IPS-20b (cell line): ENCODE data around the gene KCNJ5.

Experiments used
- H3K27ac ChIP-seq: one replicate; pipeline ENCODE4 v1.5.1; 2013; ENCODE audit warnings: low read length
- H3K27me3 ChIP-seq: 2 replicates; pipeline ENCODE4 v1.6.1; 2013; ENCODE audit warnings: mild to moderate bottlenecking, low read length, inconsistent platforms; ENCODE audit not compliant: insufficient read depth
- H3K36me3 ChIP-seq: 2 replicates; pipeline ENCODE4 v1.6.1; 2013; ENCODE audit warnings: low read depth, mild to moderate bottlenecking, inconsistent platforms, low read length, moderate library complexity; ENCODE audit not compliant: insufficient read depth
- H3K4me1 ChIP-seq: 2 replicates; pipeline ENCODE4 v1.6.1; 2013; ENCODE audit warnings: mild to moderate bottlenecking, control low read depth, inconsistent platforms, low read length, moderate library complexity; ENCODE audit not compliant: insufficient read depth
- H3K4me3 ChIP-seq: 2 replicates; pipeline ENCODE4 v1.5.1; 2013; ENCODE audit warnings: mild to moderate bottlenecking, low read length, inconsistent platforms
- H3K9ac ChIP-seq: 2 replicates; pipeline ENCODE4 v1.6.1; 2013; ENCODE audit warnings: low read depth, mild to moderate bottlenecking, inconsistent platforms, low read length, moderate library complexity
- H3K9me3 ChIP-seq: 2 replicates; pipeline ENCODE4 v1.6.1; 2013; ENCODE audit warnings: mild to moderate bottlenecking, low read depth, low read length, inconsistent platforms; ENCODE audit not compliant: insufficient read depth

Gene KCNJ5

DNA sequence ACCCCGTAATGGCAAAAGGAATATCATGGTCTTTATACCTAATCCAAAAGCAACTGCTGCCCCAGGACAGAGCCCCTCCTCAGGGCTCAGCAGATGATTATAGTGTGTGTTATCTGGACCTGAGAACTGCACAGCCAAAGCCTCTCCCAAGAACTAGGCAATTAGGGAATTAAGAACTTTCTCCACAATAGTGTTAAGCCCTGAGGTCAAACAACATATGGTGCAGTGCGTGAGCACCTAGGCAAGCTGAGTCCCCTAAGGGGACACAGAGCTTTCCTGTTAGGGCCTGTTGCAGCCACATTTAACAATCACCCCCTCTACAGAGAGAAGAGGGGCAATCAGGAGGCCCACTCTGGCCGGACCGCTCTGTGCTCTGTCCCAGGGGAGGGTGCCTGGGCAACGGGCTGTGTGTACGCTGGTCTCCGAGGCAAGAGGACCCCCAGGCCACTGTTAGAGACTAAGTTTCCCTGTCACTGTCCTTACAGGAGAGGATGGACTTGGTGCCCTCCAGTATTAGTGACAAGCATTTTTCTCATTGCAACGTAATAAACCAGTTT, 1.4 kb upstream of the KCNJ5 start:
- Histone ChIP-seq H3K27me3 (peaks cover 99% of the 10 kb centered on the region), H3K36me3 (no peaks in the 10 kb centered on the region), H3K9ac (no peak overlapping the region), H3K27ac (no peak overlapping the region), H3K4me1 (peaks cover 3% of the 10 kb centered on the region; the same call in 1 of the 2 replicates), H3K9me3 (no peaks in the 10 kb centered on the region; the same call in 1 of the 2 replicates), H3K4me3 (peak overlapping the region; percentile 63)

DNA sequence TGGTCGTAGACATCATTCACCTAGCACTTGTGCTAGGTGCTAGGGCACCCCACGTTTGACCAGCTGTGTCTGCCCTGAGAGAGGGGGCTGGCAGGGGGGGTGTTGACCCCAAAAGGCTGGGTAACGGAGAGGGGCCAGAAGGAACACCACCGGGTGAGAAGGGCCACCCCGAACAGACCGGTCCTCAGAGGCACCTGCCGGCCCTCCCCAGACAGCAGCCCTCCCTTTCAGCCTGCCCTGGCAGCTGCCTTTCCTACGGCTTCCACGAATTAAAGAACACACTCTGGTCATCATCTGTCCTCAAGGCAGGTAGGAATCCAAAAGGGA, 977 bp upstream of the KCNJ5 start:
- Histone ChIP-seq H3K36me3 (no peaks in the 10 kb centered on the region), H3K9me3 (no peaks in the 10 kb centered on the region; the same call in 1 of the 2 replicates), H3K4me3 (peak overlapping the region; percentile 63), H3K9ac (no peak overlapping the region), H3K27ac (no peak overlapping the region), H3K4me1 (peaks cover 3% of the 10 kb centered on the region; the same call in 1 of the 2 replicates), H3K27me3 (peaks cover 96% of the 10 kb centered on the region)

DNA sequence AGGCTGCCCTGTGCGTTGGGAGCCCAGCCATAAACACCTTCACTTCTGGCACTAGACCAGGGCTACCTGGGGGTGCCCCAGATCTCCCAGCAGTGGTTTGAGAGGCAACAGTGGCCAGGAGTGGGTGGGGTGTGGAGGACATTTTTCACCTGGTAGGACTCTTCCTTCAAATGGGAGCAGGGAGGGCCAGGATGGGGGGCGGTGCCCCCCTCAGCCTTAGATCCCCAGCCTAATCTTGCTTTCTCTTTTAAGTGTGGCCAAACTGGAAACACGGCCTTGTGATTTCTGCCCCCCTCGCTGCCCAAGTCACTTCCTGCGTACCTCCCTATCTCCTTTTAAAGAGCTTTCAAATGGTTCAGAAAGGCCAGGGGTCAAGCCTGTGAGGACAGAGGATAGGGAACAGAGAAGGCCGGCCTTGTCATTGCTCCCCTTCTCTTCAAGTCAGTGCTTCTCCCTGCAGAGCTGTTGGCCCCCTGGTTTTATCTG, 800 bp downstream of the KCNJ5 start:
- Histone ChIP-seq H3K4me1 (peaks cover 3% of the 10 kb centered on the region; the same call in 1 of the 2 replicates), H3K9ac (no peak overlapping the region; the same call in 1 of the 2 replicates), H3K36me3 (no peaks in the 10 kb centered on the region), H3K4me3 (peak overlapping the region; percentile 56; the same call in 1 of the 2 replicates), H3K27me3 (peaks cover 93% of the 10 kb centered on the region), H3K27ac (no peak overlapping the region), H3K9me3 (no peaks in the 10 kb centered on the region; the same call in 1 of the 2 replicates)

DNA sequence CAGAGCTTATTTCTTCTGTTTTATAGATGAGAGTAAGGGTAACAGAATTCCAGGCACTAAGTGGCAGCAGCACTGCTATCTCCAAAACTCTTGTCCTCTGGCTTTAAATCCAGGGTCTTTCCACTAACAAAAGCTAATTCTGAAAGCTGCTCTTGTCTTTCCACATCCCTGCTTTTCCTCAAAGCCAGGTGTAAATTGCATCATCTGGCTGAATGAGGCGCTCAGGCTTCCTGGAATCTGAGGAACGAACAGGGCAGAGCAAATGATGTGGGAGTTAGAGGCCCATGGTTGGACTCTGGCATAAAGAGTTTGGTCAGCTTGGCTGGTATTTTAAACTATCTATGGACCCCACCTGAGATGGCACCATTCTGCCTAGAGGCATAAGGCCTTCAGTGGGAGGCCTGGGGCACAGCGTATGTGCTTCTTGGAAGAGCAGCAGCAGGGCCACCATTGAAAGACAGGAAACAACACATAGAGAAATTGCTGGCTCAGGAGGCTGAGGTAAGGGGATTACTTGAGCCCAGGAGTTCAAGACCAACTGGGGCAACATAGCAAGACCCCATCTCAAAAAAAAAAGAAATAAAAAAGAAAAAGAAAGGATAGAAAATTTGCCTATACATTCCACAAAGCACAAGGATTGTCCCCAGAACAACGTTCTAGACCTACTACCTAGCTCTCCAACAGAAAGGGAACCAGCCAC, 1.9 kb downstream of the KCNJ5 start:
- Histone ChIP-seq H3K4me1 (peaks cover 3% of the 10 kb centered on the region; the same call in 1 of the 2 replicates), H3K27ac (no peak overlapping the region), H3K36me3 (no peaks in the 10 kb centered on the region), H3K9me3 (no peaks in the 10 kb centered on the region; the same call in 1 of the 2 replicates), H3K27me3 (peaks cover 90% of the 10 kb centered on the region), H3K4me3 (no peak overlapping the region), H3K9ac (no peak overlapping the region)

DNA sequence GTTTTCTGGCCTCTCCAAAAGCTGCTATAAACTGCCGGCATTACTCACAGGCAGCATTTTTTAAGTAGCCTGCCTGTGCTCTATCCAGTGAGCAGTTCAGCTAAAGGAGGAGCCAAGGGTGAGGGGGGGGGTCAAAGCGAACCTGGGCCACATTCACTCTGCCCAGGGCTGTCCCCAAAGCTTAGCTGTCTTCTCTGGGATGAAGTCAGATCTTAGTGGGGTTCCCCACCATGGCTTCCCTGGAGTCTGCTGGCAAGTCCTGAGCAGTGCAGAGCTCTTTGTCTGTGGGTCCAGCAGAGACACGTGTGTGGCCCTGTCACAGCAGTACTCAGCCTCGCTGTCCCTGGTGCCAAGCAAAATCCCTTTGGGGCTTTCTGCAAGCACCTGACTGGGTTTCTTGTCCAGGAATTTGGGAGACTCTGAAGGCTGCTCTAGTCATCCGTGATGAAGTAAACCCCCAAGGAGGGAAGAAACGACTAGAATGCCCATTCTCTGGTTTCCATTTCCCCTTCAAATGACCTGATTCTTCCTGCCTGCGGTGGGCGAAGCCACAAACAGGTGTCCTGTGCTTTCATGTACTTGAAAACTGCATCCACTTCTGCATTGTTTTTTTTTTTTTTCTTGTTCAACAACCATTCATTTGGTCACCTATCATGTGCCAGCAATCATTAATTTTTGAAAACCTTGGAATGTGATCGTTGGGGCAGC, 2.6 kb downstream of the KCNJ5 start:
- Histone ChIP-seq H3K36me3 (no peaks in the 10 kb centered on the region), H3K9ac (no peak overlapping the region), H3K9me3 (no peaks in the 10 kb centered on the region; the same call in 1 of the 2 replicates), H3K27me3 (peaks cover 90% of the 10 kb centered on the region), H3K27ac (no peak overlapping the region), H3K4me3 (no peak overlapping the region), H3K4me1 (peaks cover 3% of the 10 kb centered on the region; the same call in 1 of the 2 replicates)

DNA sequence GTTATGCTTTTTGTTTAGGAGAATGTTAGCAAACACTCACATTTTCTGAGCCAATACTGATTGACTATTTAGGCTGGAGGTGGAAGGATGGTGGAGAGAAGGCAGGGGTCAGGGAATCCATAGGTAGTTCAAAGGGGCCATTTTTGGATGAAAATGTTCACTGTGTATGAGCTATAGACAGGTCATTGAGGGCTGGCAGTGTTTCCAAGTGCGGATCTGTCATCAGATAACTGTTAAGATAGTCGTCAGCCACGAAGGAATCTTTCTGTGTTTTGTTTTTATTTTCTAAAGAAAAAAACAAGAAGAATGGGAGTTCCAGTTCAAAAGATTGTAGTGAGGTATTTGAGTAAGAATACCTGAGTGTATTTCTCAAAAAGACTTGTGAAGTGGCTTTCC, 3.1 kb downstream of the KCNJ5 start:
- no peaks in the 10 kb centered on the region for H3K36me3 ChIP-seq
- H3K27ac ChIP-seq = no peak overlapping the region
- H3K4me3 ChIP-seq = no peak overlapping the region
- peaks cover 90% of the 10 kb centered on the region for H3K27me3 ChIP-seq
- H3K9ac ChIP-seq = no peak overlapping the region
- no peaks in the 10 kb centered on the region; the same call in 1 of the 2 replicates for H3K9me3 ChIP-seq
- peaks cover 3% of the 10 kb centered on the region; the same call in 1 of the 2 replicates for H3K4me1 ChIP-seq

DNA sequence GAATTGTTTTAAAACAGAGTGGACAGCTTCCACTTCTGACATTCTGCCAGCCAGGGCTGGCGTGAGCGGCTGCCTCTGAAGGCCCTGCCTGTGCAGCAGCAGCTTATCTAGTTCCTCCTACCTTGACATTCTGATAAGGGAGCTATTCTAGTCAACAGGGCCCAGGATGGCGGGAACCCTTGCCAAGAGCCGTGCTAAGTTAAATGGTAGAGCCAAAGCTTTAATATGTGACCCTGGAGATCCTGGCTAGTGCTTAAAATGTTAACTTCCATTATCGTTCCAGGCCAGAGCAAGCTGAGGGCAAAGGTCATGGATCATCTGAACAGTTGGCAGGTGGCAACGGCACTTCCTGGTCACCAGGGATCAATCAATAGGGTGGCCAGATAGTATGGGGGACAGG, 3.5 kb downstream of the KCNJ5 start:
- H3K4me1 ChIP-seq = peaks cover 3% of the 10 kb centered on the region; the same call in 1 of the 2 replicates
- peaks cover 90% of the 10 kb centered on the region for H3K27me3 ChIP-seq
- H3K36me3 ChIP-seq = no peaks in the 10 kb centered on the region
- no peak overlapping the region for H3K4me3 ChIP-seq
- H3K9ac ChIP-seq = no peak overlapping the region
- no peak overlapping the region for H3K27ac ChIP-seq
- no peaks in the 10 kb centered on the region; the same call in 1 of the 2 replicates for H3K9me3 ChIP-seq

DNA sequence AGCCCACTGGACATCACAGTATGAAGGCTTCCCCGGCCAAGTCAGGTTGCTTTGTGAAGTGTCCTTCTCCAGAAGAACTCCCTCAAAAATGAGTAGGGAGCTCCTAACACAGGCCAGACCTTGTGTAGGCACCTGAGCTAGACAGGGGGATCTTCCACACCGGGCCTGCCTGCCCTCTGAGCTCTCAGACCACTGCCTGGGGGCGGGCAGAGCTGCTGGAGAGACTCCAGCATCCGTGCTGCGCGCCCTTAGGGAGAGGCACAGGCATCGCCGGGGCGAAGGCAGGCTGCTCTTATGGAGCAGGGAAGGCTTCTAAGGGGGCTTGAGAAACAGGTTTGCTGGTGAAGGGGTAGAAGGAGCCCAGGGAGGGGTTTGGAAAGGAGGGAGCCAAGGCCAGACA, 4.4 kb downstream of the KCNJ5 start:
- no peak overlapping the region for H3K27ac ChIP-seq
- H3K36me3 ChIP-seq = no peaks in the 10 kb centered on the region
- no peak overlapping the region for H3K9ac ChIP-seq
- H3K9me3 ChIP-seq = no peaks in the 10 kb centered on the region
- peaks cover 90% of the 10 kb centered on the region for H3K27me3 ChIP-seq
- no peaks in the 10 kb centered on the region; the same call in 1 of the 2 replicates for H3K4me1 ChIP-seq
- no peak overlapping the region for H3K4me3 ChIP-seq

DNA sequence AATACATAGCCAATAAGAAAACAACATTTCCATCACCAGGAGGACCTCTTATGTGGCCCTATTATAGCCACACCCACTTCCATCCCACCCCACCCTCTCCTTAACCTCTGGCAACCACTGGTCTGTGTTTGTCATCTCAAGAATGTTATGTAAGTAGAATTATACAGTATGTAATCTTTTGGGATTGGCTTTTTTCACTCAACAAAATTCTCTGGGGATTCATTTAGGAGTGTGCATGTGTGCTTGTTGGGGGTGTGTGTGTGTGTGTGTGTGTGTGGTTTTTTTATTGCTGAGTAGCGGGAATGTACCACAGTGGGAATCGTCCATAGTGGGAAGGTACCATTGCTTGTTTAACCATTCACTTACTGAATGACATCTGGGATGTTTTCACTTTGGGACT, 5.2 kb downstream of the KCNJ5 start:
- Histone ChIP-seq H3K4me3 (no peak overlapping the region), H3K27me3 (peaks cover 90% of the 10 kb centered on the region), H3K9me3 (no peaks in the 10 kb centered on the region), H3K36me3 (no peaks in the 10 kb centered on the region), H3K27ac (no peak overlapping the region), H3K9ac (no peak overlapping the region), H3K4me1 (no peaks in the 10 kb centered on the region; the same call in 1 of the 2 replicates)

DNA sequence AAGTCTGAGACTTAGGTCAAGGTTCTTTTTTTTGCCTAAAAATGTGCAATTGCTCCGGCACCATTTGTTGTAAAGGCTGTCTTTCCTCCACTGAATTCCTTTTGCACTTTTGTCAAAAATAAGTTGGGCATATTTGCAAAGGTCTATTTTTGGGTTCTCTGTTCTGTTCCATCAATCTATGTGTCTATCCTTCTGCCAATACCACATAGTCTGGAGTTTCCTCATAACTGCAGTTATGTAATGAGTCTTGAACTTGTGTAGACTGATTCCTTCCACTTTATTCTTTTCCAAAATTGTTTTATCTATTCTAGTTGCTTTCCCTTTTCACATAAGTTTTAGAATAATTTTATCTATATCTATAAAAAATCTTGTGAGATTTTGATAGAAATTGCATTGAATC, 6.7 kb downstream of the KCNJ5 start:
- H3K27ac ChIP-seq = no peak overlapping the region

DNA sequence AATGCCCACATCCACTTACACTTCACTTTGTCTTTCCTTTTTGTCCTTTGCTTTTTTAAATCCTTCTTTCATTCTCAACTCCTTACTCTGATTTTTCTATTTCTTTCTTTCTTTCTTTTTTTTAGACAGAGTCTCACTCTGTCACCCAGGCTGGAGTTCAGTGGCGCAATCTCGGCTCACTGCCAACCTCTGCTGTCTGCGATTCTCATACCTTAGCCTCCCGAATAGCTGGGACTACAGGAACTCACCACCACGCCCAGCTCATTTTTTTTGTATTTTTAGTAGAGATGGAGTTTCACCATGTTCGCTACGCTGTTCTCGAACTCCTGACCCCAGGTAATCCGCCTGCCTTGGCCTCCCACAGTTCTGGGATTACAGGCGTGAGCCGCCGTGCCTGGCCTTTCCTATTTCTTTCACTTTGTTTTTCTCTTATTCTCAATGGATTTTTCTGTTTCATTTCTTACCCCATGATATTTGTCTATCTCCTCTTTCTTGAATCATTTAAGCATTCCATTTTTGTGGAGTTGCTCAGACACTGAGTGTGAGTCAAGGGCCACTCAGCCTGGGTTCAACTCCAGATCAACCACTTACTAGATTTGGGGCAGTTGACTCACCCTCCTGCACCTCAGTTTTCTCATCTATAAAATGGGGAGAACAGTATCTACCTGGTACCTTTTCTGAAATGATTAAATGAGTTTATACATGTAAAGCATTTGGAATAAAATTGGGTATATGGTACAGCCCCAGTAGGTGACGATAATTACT, 7.6 kb downstream of the KCNJ5 start:
- peaks cover under 1% of the 10 kb centered on the region; the same call in 1 of the 2 replicates for H3K4me1 ChIP-seq
- no peaks in the 10 kb centered on the region for H3K36me3 ChIP-seq
- H3K9ac ChIP-seq = no peak overlapping the region
- H3K9me3 ChIP-seq = no peaks in the 10 kb centered on the region
- H3K4me3 ChIP-seq = no peak overlapping the region
- H3K27ac ChIP-seq = no peak overlapping the region
- H3K27me3 ChIP-seq = peaks cover 90% of the 10 kb centered on the region

More for the DNA sequence above, 6.7 kb downstream of the KCNJ5 start:
- no peaks in the 10 kb centered on the region for H3K9me3 ChIP-seq
- no peak overlapping the region for H3K4me3 ChIP-seq
- H3K9ac ChIP-seq = no peak overlapping the region
- H3K36me3 ChIP-seq = no peaks in the 10 kb centered on the region
- H3K27me3 ChIP-seq = peaks cover 90% of the 10 kb centered on the region
- no peaks in the 10 kb centered on the region for H3K4me1 ChIP-seq
